NOMO-1 (cell line): ENCODE results near the gene PDXDC1.
"Not testable (repeated sequence)": the region's sequence is repeated elsewhere in the genome, so short reads cannot be mapped to it uniquely, and the experiment has no call there.

Source experiments
- DNase-seq, 2 experiments: peaks; one replicate each; lab custom pipeline; 2025; ENCODE audit not compliant: unreplicated experiment in 2 of 2; lab: John Stamatoyannopoulos, UW

The PDXDC1 gene

GRCh38 chr16:15130256-15130932, 155.6 kb downstream of the PDXDC1 start:
- DNase-seq = not testable (repeated sequence)

GRCh38 chr16:15130943-15131700, 156.3 kb downstream of the PDXDC1 start:
- not testable (repeated sequence) for DNase-seq

- DNase-seq = not testable (repeated sequence)
These were observed 158.0 kb downstream of the PDXDC1 start for GRCh38 chr16:15132719-15133428.

DNA sequence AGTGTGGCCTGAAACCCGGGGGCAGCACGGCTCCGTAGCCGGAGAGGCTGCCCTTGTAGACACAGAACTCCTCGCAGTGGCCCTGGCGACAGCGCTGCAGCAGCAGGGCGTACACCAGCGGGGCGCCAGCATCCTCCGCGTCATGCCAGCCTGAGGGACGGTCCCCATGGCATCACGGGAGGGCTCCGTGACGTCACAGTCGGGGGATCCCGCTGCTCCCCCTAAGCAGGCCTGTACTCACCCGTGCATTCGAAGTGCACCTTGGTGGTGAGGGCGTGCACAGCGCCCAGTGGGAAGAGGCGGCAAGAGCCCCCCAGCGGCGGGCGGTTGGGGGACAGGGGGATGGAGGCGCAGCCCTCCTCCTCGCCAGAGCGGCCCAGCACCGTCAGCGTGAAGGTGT, 158.7 kb downstream of the PDXDC1 start:
- not testable (repeated sequence) for DNase-seq

DNA sequence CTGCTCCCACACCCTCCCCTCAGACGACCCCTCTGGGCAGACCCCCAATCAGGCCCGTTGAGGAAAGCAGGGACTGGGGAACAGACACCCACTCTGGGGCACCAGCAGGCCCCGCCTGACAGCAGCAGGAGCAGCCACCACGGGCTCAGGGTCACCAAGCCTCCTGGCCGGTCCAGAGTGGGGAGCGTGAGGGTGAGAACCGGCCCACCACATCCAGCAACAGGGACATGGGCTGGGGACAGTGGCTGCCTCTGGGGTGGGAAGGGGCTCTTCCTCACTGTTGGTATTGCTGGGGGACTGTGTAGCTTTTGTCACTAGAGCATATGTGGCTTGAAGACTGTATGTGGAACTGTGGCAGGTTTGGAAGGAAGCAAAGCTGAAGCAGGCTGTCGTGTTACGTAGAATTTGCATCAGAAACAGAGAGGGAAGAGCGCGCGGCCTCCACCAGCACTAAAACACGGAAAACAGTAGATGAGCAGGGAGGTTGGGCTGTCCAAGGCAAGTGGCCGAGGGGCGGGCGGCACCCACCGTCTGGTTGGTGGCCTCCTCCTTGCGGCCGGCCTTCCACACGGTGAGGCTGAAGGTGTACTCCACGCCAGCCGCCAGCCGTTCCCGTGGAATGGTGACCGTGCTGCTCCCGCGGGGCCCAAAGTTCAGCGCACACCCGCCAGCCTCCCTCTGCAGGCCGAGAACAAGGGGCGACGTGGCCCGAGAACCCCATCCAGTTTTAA, 160.1 kb downstream of the PDXDC1 start:
- not testable (repeated sequence) for DNase-seq

DNA sequence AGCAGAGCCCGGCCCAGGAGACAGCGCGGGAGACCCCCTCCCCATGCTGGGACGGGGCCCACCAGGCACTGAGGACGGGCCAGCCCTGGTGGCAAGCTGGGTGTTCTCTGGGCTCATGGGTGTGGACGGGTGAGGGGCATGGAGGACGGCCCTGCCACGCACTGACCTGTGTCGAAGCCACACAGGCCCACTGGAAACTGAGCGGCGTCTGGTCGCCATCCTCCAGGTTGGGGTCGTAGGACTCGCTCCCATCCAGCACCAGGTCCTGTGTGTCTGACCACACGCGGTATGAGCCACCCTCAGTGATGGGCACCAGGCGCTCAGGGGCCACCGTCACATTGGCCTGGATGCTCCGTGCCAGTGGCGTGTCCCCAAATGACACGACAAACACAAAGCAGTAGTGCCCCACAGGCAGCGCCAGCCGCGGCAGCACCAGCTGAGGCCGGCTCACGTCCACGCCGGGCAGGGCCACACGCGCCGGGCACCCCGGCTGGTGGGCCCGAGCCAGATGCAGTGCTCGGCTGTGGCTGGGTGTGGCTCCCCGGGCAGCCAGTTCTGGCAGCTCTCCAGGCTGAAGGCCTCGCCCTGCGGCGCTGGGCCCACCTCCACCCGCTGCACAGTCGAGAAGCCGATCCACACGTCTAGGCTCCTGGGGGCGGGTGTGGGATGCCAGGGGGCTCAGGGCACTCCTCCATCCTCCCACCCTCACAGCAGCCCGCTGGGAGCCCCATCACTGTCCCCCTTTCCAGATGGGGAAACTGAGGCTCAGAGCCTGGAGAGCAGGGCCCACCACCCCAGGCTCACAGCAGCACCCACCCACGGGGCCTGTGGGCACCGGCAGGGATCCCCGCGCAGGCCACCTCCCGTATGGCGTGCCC, 160.9 kb downstream of the PDXDC1 start:
- not testable (repeated sequence) for DNase-seq

- DNase-seq = not testable (repeated sequence)
These were observed 162.7 kb downstream of the PDXDC1 start for GRCh38 chr16:15137514-15137913.

DNA sequence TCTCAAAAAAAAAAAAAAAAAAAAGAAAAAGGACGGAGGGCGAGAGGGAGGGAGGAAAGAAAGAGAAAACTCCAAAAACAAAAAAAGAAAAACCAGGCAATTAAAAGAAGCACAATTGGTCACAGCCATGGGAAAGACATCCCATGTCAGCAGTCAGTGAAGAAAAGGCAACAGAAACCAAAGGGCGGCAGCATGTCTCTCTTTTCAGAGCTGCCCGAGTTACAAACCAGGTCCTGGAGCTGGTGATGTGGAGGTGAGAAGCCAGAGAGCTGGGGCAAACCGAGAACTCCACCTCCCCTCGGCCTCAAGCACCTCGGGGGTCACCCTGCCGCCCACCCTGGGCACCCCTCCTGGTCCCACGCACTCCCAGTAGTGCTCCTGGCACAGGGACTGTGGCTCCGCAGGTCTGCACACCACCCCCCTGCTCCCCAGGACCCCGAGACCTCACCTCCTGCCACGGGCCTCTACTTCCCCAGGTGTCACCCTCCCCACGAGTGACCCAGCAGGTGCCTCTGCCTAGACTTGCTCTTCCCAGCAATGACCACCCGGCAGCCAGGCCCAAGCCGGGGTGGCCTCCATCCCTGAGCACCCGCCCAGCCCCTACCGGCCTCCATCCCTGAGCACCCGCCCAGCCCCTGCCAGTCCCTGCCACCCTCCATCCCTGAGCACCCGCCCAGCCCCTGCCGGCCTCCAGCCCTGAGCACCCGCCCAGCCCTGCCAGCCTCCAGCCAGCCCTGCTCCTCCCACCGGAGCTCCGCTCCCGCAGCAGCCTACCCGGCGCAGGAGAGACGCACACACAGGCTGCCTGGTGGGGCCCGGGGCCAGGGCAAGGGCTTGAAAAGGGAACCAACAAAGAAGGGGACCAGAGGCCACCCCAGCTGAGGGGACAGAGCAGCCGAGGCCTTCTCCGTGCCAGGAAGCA, 165.9 kb downstream of the PDXDC1 start:
- not testable (repeated sequence) for DNase-seq

DNA sequence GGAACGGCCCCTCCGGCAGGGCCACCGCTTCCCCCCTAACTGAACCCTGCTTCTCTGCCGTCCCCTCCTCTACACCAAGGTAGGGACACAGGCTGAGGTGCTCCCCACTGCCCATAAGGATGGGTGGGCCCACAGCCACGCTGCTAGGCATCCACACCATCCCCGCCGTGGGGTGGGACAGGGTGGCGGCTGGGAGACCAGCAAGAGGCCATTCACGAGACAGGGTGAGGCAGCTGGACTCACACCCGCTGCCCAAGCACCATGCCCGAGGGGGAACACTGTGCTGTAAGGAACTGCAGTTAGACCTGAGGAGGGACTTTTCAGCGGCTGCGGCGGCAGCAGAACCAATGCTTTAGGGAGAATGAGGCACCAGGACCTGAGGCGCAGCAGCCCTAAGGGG, 166.8 kb downstream of the PDXDC1 start:
- DNase-seq = no peak

- DNase-seq = not testable (repeated sequence)
These were observed 167.5 kb downstream of the PDXDC1 start for GRCh38 chr16:15142107-15142890.

DNA sequence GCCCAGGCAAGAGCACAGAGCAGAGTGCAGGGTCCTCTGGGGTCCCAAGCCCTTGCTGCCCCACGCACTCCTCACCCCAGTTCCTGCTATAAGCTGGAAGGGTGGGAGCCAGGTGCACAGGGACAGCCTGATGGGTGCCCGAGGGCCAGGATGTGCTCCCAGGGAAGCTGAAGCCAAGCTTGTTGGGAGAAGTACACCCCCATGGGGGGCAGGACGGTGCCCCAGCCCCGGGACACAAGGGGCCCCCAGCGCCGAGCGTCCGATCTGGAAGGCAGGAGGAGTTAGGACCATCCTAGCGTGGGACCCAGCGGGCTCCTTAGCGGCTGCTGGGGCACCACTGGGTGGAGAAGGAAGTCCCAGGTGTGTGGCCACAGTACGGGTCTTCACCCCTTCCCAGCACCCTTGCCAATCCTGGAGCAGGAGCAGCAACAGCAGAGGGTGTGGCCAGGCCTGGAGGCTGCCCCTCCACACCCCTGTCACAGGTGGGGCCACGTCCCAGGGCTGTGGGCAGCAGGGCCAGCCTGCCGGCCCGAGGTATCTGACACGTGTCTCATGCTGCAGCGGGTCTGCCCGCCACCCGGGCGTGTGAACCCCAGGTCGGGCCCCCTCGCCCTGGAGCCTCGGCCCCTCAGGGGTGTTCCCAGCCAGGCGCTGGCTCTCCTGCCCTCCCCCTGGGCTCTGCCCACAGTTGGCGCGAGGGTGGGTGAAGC, 168.2 kb downstream of the PDXDC1 start:
- not testable (repeated sequence) for DNase-seq

GRCh38 chr16:15143601-15144091, 168.8 kb downstream of the PDXDC1 start:
- DNase-seq = not testable (repeated sequence)

DNA sequence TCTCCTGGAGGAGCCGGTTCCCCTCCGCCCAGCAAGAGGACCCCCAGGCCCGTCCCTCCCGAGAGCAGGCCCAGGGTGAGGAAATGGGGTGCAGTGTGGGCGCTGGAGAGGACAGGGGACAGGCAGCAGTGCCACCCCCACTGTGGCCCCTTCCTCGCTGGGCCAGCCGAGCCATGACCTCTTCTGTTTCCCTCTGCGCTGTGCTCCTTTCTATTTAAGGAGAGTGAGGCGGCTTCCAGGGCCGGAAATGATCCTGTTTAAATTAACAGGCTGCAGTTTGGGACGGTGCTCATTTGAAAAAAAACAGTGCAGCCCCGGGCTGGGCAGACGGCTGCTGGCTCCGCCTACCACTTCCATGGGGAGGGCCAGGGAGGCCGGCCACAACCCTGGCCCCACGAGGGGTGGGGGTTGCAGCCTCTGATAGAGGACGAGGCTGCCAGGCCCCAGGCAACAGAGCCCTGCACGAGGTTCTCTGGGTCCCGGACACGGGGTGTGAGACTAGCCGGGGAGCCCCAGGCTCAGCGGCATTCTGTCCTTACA, 169.3 kb downstream of the PDXDC1 start:
- DNase-seq = not testable (repeated sequence)

DNA sequence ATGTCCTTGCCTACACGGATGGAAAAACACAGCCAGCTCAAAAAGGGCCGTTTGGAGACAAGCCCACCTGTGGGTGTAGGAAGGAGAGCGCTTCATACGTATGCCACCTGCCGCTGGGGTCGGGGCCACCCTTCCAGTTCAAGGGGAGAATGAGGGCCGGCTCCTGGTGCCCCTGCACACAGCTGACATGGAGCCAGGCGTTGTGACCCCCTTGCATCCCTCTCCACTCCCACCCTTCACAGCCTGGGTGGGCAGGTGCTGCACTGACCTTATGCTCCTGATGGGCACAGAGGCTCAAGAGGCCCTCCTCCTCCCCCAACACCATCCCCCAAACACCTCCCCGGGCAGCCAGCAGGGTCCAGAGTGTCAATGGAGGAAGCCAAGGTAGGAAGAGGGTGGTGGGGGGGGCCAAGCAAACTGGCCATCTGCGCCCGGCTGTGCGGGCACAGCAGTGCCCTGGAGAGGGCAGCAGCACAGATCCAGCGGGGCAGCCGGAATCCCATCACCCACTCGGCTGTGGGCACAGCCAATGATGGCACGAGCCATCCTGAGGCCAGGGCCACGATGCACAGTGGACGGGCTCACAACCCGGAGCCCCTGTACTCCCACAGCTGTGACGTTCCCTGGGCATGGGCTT, 170.1 kb downstream of the PDXDC1 start:
- DNase-seq = not testable (repeated sequence)

DNA sequence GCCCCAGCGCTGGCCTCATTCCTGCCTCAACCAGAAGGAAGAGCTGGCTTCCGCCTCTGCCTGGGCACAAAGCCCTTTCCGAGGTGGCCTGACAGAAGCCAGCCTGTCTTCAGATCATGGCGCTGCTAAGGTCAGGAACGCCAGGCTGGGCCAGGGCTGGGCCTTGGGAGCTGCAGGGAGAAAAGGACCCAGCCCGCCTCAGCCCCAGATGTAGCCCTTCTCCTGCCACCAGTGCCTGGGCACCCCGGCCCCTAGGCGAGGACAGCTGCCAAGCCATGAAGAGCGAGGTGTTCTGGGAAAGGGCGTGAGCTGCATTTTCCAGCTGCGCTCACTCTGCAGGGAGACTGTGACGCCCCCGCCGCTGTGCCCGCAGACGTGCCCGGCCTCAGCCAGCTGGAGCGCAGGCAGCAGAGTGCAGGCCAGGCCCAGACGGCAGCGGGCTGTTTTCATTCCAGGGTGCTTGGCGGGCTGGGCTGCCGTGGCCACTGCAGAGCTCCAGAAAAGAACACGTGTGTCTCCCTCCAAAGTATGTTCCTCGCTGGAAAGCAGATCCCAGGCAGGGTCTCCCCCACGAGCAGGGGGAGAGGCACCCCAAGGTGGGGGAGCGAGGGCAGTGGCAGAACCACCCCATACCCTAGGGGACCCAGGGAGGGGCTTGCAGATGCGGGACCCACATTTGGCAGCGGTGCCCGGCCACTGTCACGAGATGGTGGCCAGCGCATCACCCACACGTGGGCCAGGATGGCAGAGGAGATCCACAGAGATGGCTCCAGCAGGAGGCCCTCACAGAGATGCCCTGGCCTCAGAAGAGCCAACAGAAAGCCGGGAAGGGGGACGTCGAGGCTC, 170.8 kb downstream of the PDXDC1 start:
- DNase-seq = not testable (repeated sequence)

GRCh38 chr16:15146264-15146662, 171.4 kb downstream of the PDXDC1 start:
- DNase-seq = not testable (repeated sequence)
